ENCODE results near the gene CERS6.

The CERS6 gene

GRCh38 chr2:168538133-168538532 lies 82.1 kb downstream of the CERS6 start:
- DNase-seq = no peak

- no peak for DNase-seq
Measured at GRCh38 chr2:168538534-168538933, 82.5 kb downstream of the CERS6 start.

- DNase-seq = no peak
Measured at GRCh38 chr2:168539945-168540344, 83.9 kb downstream of the CERS6 start.

GRCh38 chr2:168541858-168542257 lies 85.8 kb downstream of the CERS6 start:
- DNase-seq = no peak

- no peak for DNase-seq
Measured at GRCh38 chr2:168543037-168543436, 87.0 kb downstream of the CERS6 start.

GRCh38 chr2:168543935-168544334 lies 87.9 kb downstream of the CERS6 start:
- no peak for DNase-seq

- DNase-seq = no peak
Measured at GRCh38 chr2:168545439-168546082, 89.5 kb downstream of the CERS6 start.

- DNase-seq = peak in 1 of 2 experiments; percentile 59
Measured at GRCh38 chr2:168550670-168551069, 94.6 kb downstream of the CERS6 start.

GRCh38 chr2:168552450-168552856 lies 96.4 kb downstream of the CERS6 start:
- no peak for DNase-seq

- DNase-seq = no peak
Measured at GRCh38 chr2:168555283-168555682, 99.2 kb downstream of the CERS6 start.

- no peak for DNase-seq
Measured at GRCh38 chr2:168559187-168559586, 103.1 kb downstream of the CERS6 start.

GRCh38 chr2:168560817-168561499 lies 104.9 kb downstream of the CERS6 start:
- no peak for DNase-seq

GRCh38 chr2:168561991-168562390 lies 105.9 kb downstream of the CERS6 start:
- DNase-seq = no peak

- no peak for DNase-seq
Measured at GRCh38 chr2:168562971-168563370, 106.9 kb downstream of the CERS6 start.

GRCh38 chr2:168564641-168565040 lies 108.6 kb downstream of the CERS6 start:
- DNase-seq = no peak

- DNase-seq = no peak
Measured at GRCh38 chr2:168565112-168565511, 109.0 kb downstream of the CERS6 start.

GRCh38 chr2:168565512-168565911 lies 109.4 kb downstream of the CERS6 start:
- peak in 1 of 2 experiments; percentile 56 for DNase-seq

GRCh38 chr2:168566974-168567665 lies 111.0 kb downstream of the CERS6 start:
- DNase-seq = no peak

- DNase-seq = peak in 1 of 2 experiments; percentile 39
Measured at GRCh38 chr2:168567836-168568235, 111.8 kb downstream of the CERS6 start.

- DNase-seq = no peak
Measured at GRCh38 chr2:168568476-168569267, 112.6 kb downstream of the CERS6 start.

GRCh38 chr2:168571061-168571460 lies 115.0 kb downstream of the CERS6 start:
- DNase-seq = peak; percentile 29 to 63

GRCh38 chr2:168573128-168573903 lies 117.2 kb downstream of the CERS6 start:
- peak in 1 of 2 experiments; percentile 30 for DNase-seq

Data from NCI-H446 (cell line).